OCI-LY7 (cell line): Measurements from ENCODE around the gene TUBGCP6. TPM values are rescaled to one million over a fixed set of nuclear protein-coding genes. Genes with fewer than 3 reads are reported as not detected.

Experiments
- BruUV-seq: library from RNA; stranded (reverse); fragments of 400-500 nt; replicated peaks from 2 replicates; lab custom pipeline; 2021; lab: Mats Ljungman, UMichigan
- CTCF ChIA-PET: fragments of 300-600 bp; sonication (Branson Sonifier 250); formaldehyde crosslinking; loops from one replicate; lab custom pipeline; 2022; ENCODE audit warnings: antibody characterized with exemption; ENCODE audit not compliant: unreplicated experiment; lab: Charles Lee
- POLR2A ChIA-PET: fragments of 300-600 bp; sonication (Branson Sonifier 250); formaldehyde crosslinking; loops from one replicate; lab custom pipeline; 2022; ENCODE audit warnings: antibody characterized with exemption; lab: Charles Lee
- DNase-seq: peaks from one replicate; pipeline ENCODE4 v3.0.0-alpha.2; 2015; ENCODE audit warnings: low spot score
- H2AFZ ChIP-seq: fragments of 200-600 bp; sonication (generic), shearing (Covaris generic); 2 replicates; pipeline ENCODE4 v1.6.1; 2014; ENCODE audit warnings: mild to moderate bottlenecking, antibody characterized with exemption, low read length, moderate library complexity
- H3K27ac ChIP-seq: fragments of 200-600 bp; sonication (generic); 2 replicates; pipeline ENCODE4 v1.5.1; 2014; ENCODE audit warnings: mixed run types, low read depth, mild to moderate bottlenecking, moderate library complexity, low read length, inconsistent platforms; ENCODE audit not compliant: poor library complexity, severe bottlenecking
- H3K36me3 ChIP-seq: fragments of 200-600 bp; sonication (generic); 2 replicates; pipeline ENCODE4 v1.6.1; 2014; ENCODE audit warnings: mild to moderate bottlenecking, antibody characterized with exemption, low read length, moderate library complexity, mixed read lengths; ENCODE audit not compliant: insufficient read depth
- H3K4me1 ChIP-seq: fragments of 200-600 bp; sonication (generic); 2 replicates; pipeline ENCODE4 v1.5.1; 2014; ENCODE audit warnings: mild to moderate bottlenecking, low read length; ENCODE audit not compliant: insufficient read depth, poor library complexity, severe bottlenecking
- H3K4me2 ChIP-seq: fragments of 200-600 bp; sonication (generic); 2 replicates; pipeline ENCODE4 v1.6.1; 2014; ENCODE audit warnings: mild to moderate bottlenecking, low read length
- H3K4me3 ChIP-seq: fragments of 200-600 bp; sonication (generic); 2 replicates; pipeline ENCODE4 v1.5.1; 2014; ENCODE audit warnings: mild to moderate bottlenecking, low read depth, low read length; ENCODE audit not compliant: poor library complexity, severe bottlenecking
- H3K79me2 ChIP-seq: fragments of 200-600 bp; sonication (generic); 2 replicates; pipeline ENCODE4 v1.6.1; 2016; ENCODE audit warnings: low read depth, mild to moderate bottlenecking, low read length, moderate library complexity, mixed read lengths; ENCODE audit not compliant: insufficient read depth
- H3K9me2 ChIP-seq: fragments of 200-600 bp; sonication (generic); 2 replicates; pipeline ENCODE4 v1.6.1; 2016; ENCODE audit warnings: mild to moderate bottlenecking, low read length, mixed read lengths; ENCODE audit not compliant: insufficient read depth
- H3K9me3 ChIP-seq: fragments of 200-600 bp; sonication (generic); 2 replicates; pipeline ENCODE4 v1.6.1; 2014; ENCODE audit warnings: mild to moderate bottlenecking, mixed run types, low read length, mixed read lengths
- H4K20me1 ChIP-seq: fragments of 200-600 bp; sonication (generic); 2 replicates; pipeline ENCODE4 v1.6.1; 2014; ENCODE audit warnings: mild to moderate bottlenecking, antibody characterized with exemption, low read length, moderate library complexity, mixed read lengths; ENCODE audit not compliant: insufficient read depth
- CTCF ChIP-seq: fragments of 200-600 bp; sonication (generic); conservative IDR thresholded peaks from 2 replicates; pipeline ENCODE4 v1.5.1; 2014; ENCODE audit warnings: mild to moderate bottlenecking, antibody characterized with exemption, low read length, moderate library complexity, mixed read lengths
- EZH2phosphoT487 ChIP-seq: fragments of 200-600 bp; sonication (generic); IDR thresholded peaks from 2 replicates; pipeline ENCODE4 v1.6.1; 2018; ENCODE audit warnings: low read depth, borderline replicate concordance, mild to moderate bottlenecking, mixed run types, antibody characterized with exemption, low read length, moderate library complexity, mixed read lengths
- intact Hi-C: fragments of 100-400 bp; cut with micrococcal nuclease; formaldehyde crosslinking; loops from one replicate; pipeline ENCODE4 v1.10.0; 2022; ENCODE audit not compliant: unreplicated experiment
- total RNA-seq, 2 experiments: library from RNA; depleted of rRNA in 1 of 2; stranded (reverse); fragments of >200 nt in 1 of 2; shearing (Covaris generic) in 1 of 2; gene quantifications; 2 replicates each; pipeline ENCODE4 v1.2.3, GENCODE V29; 2014 to 2022

TUBGCP6 gene
- total RNA-seq, 2 experiments from 2014 or later: 57.7 to 63.2 TPM

GRCh38 chr22:50215297-50216054, 29.3 kb downstream of the TUBGCP6 start:
- POLR2A ChIA-PET: no interaction called here
- no peaks in the 10 kb centered on the region for H4K20me1 ChIP-seq
- intact Hi-C loops: no loop called here
- no peak overlapping the region for H2AFZ ChIP-seq
- no peak overlapping the region for H3K4me3 ChIP-seq
- no peaks in the 10 kb centered on the region for H3K9me3 ChIP-seq
- no peak for TF ChIP-seq CTCF
- TF ChIP-seq EZH2phosphoT487: no peak
- H3K9me2 ChIP-seq: no peaks in the 10 kb centered on the region
- H3K27ac ChIP-seq: no peak overlapping the region
- no peaks in the 10 kb centered on the region for H3K4me1 ChIP-seq
- DNase-seq: no peak
- BruUV-seq: no TSS peak
- CTCF ChIA-PET: no interaction called here
- H3K36me3 ChIP-seq: peaks cover 96% of the 10 kb centered on the region
- no peaks in the 10 kb centered on the region for H3K79me2 ChIP-seq
- H3K4me2 ChIP-seq: no peak overlapping the region

GRCh38 chr22:50213263-50213662, 31.6 kb downstream of the TUBGCP6 start:
- no peak overlapping the region for H3K4me2 ChIP-seq
- no peak overlapping the region for H3K4me3 ChIP-seq
- no peaks in the 10 kb centered on the region for H3K9me2 ChIP-seq
- BruUV-seq: no TSS peak
- CTCF ChIA-PET: no interaction called here
- POLR2A ChIA-PET: interaction anchor here (0.6 kb wide), 1 partner anchor 223 kb away, joined by 3 read pairs; no protein-coding TSS in a partner anchor
- no peaks in the 10 kb centered on the region for H4K20me1 ChIP-seq
- no peak overlapping the region for H2AFZ ChIP-seq
- TF ChIP-seq CTCF (no peak), EZH2phosphoT487 (no peak)
- no peak overlapping the region for H3K27ac ChIP-seq
- H3K36me3 ChIP-seq: peaks cover 90% of the 10 kb centered on the region
- H3K9me3 ChIP-seq: no peaks in the 10 kb centered on the region
- intact Hi-C loops: no loop called here
- DNase-seq: no peak
- no peaks in the 10 kb centered on the region for H3K4me1 ChIP-seq
- H3K79me2 ChIP-seq: no peaks in the 10 kb centered on the region

GRCh38 chr22:50211147-50211546, 33.7 kb downstream of the TUBGCP6 start:
- peaks cover 14% of the 10 kb centered on the region for H3K4me1 ChIP-seq
- H4K20me1 ChIP-seq: no peaks in the 10 kb centered on the region
- no peak for DNase-seq
- intact Hi-C loops: no loop called here
- H3K4me2 ChIP-seq: no peak overlapping the region
- ChIA-PET CTCF (no interaction called here), POLR2A (no interaction called here)
- no peak overlapping the region for H3K27ac ChIP-seq
- H3K9me2 ChIP-seq: no peaks in the 10 kb centered on the region
- H3K4me3 ChIP-seq: no peak overlapping the region
- no TSS peak for BruUV-seq
- TF ChIP-seq EZH2phosphoT487: no peak
- no peak for TF ChIP-seq CTCF
- no peaks in the 10 kb centered on the region for H3K79me2 ChIP-seq
- peaks cover 88% of the 10 kb centered on the region for H3K36me3 ChIP-seq
- H2AFZ ChIP-seq: no peak overlapping the region
- H3K9me3 ChIP-seq: no peaks in the 10 kb centered on the region
